ENCODE results near the gene EDNRA.

The EDNRA gene

DNA sequence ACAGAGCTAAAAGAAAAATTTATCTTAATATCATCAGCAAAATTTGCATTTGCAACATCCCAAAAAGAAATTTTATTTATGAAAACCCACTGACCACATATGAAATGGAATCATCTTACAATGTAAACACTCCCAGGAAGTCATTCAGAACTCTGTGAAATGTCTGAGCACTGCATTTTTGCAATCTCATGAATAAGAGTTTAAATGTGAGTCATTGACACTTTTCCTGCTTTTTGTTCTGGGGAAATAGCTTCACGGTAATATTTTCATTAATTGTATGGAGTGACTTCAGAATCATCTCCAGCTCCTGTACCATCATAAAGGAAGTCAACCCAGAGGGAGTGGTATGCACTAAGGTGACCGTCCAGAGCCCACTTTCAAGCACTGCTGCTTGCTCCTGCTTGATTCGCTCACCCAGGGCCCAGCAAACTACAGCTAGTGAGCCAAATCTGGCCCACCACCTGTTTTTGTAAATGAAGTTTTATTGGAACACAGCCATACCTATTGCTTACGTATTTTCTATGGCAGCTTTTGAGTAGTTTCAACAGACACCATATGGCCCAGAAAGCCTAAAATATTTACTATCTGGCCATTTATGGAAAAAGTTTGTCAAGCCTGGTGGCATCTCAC lies 17.2 kb downstream of the EDNRA start:
- Histone ChIP-seq H3K36me3 (no peaks in the 10 kb centered on the region), H3K4me1 (ENCODE audit: control insufficient read depth in 1 of 2, insufficient read depth in 1 of 2, low read depth in 1 of 2, low read length in 1 of 2) (no peaks in the 10 kb centered on the region), H3K27ac (no peak overlapping the region), H3K9me3 (no peaks in the 10 kb centered on the region), H3K27me3 (no peaks in the 10 kb centered on the region), H3K4me3 (ENCODE audit: low read depth in 1 of 2, low read length in 1 of 2) (no peak overlapping the region)
- no peak for TF ChIP-seq CTCF (IDR thresholded peaks at IDR 0.05)

DNA sequence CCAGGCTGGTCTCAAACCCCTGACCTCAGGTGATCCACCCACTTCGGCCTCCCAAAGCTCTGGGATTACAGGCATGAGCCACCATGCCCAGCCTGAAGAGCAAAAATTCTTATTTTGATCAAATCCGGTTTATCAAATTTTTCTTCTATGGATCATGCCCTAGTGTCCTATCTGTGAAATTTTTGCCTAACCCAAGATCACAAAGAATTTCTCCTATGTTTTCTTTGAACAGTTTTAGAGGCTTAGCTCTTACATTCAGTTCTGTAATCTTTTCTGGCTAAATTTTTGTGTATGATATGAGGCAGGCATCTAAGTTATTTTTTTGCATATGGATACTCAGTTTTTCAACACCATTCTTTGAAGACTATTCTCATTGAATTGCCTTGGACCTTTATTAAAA lies 27.4 kb downstream of the EDNRA start:
- H3K36me3 ChIP-seq: no peaks in the 10 kb centered on the region
- H3K4me1 ChIP-seq (ENCODE audit: control insufficient read depth in 1 of 2, insufficient read depth in 1 of 2, low read depth in 1 of 2, low read length in 1 of 2): no peaks in the 10 kb centered on the region
- H3K27me3 ChIP-seq: no peaks in the 10 kb centered on the region
- no peak overlapping the region for H3K27ac ChIP-seq
- H3K9me3 ChIP-seq: no peaks in the 10 kb centered on the region
- no peak overlapping the region for H3K4me3 ChIP-seq (ENCODE audit: low read depth in 1 of 2, low read length in 1 of 2)
- TF ChIP-seq CTCF (IDR thresholded peaks at IDR 0.05): no peak

DNA sequence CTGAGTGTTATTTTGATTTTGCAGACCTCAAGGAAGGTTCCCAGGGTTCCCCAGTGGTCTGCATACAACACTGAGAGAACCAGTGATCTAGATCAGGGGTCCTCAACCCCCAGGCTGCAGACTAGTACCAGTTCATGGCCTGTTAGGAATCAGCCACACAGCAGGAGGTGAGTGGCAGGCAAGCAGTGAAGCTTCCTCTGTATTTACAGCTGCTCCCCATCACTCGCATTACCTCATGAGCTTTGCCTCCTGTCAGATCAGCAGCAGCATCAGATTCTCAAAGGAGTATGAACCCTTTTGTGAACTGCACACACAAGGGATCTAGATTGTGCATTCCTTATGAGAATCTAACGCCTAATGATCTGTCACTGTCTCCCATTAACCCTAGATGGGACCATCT lies 28.5 kb downstream of the EDNRA start:
- TF ChIP-seq CTCF (IDR thresholded peaks at IDR 0.05): no peak
- no peaks in the 10 kb centered on the region for H3K4me1 ChIP-seq (ENCODE audit: control insufficient read depth in 1 of 2, insufficient read depth in 1 of 2, low read depth in 1 of 2, low read length in 1 of 2)
- no peaks in the 10 kb centered on the region for H3K27me3 ChIP-seq
- H3K9me3 ChIP-seq: no peaks in the 10 kb centered on the region
- H3K4me3 ChIP-seq (ENCODE audit: low read depth in 1 of 2, low read length in 1 of 2): no peak overlapping the region
- H3K27ac ChIP-seq: no peak overlapping the region
- H3K36me3 ChIP-seq: no peaks in the 10 kb centered on the region

- Histone ChIP-seq H3K4me3 (ENCODE audit: low read depth in 1 of 2, low read length in 1 of 2) (no peak overlapping the region), H3K27me3 (no peaks in the 10 kb centered on the region), H3K4me1 (ENCODE audit: control insufficient read depth in 1 of 2, insufficient read depth in 1 of 2, low read depth in 1 of 2, low read length in 1 of 2) (no peaks in the 10 kb centered on the region), H3K9me3 (no peaks in the 10 kb centered on the region), H3K27ac (no peak overlapping the region), H3K36me3 (no peaks in the 10 kb centered on the region)
- no peak for TF ChIP-seq CTCF (IDR thresholded peaks at IDR 0.05)
Measured at GRCh38 chr4:147510962-147511668, 30.2 kb downstream of the EDNRA start.

DNA sequence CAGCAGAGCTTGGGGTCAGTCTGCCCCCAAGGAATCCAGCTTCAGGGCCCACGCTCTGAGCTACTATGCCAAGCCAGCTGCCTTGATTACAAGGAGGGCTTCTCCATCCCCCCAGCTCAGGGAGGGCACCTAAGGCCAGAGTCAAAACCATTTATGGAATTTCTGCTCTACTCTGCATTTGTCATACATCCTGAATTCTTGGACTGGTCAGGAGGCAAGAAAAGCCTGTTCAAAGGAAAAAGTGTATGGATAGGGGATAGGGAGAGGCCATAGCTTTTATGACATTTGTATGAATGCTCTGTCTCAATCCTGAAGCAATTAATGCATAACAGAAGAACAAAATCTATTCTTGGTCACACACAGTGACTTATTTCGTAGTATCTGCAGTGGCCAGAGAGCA lies 32.2 kb downstream of the EDNRA start:
- no peaks in the 10 kb centered on the region for H3K36me3 ChIP-seq
- H3K4me1 ChIP-seq (ENCODE audit: control insufficient read depth in 1 of 2, insufficient read depth in 1 of 2, low read depth in 1 of 2, low read length in 1 of 2): no peaks in the 10 kb centered on the region
- no peak overlapping the region for H3K4me3 ChIP-seq (ENCODE audit: low read depth in 1 of 2, low read length in 1 of 2)
- no peak overlapping the region for H3K27ac ChIP-seq
- H3K27me3 ChIP-seq: no peaks in the 10 kb centered on the region
- H3K9me3 ChIP-seq: no peaks in the 10 kb centered on the region
- no peak for TF ChIP-seq CTCF (IDR thresholded peaks at IDR 0.05)

Data from neutrophil (primary cell).